AG08395 (cell line): ENCODE results near the gene THBD.
A peak's percentile ranks its signal among the peaks of the same experiment; 100 is the strongest.

ENCODE experiments used
- DNase-seq: peaks from one replicate; pipeline ENCODE4 v3.0.0; 2012; ENCODE audit warnings: mixed read lengths, low spot score

THBD gene, protein sequence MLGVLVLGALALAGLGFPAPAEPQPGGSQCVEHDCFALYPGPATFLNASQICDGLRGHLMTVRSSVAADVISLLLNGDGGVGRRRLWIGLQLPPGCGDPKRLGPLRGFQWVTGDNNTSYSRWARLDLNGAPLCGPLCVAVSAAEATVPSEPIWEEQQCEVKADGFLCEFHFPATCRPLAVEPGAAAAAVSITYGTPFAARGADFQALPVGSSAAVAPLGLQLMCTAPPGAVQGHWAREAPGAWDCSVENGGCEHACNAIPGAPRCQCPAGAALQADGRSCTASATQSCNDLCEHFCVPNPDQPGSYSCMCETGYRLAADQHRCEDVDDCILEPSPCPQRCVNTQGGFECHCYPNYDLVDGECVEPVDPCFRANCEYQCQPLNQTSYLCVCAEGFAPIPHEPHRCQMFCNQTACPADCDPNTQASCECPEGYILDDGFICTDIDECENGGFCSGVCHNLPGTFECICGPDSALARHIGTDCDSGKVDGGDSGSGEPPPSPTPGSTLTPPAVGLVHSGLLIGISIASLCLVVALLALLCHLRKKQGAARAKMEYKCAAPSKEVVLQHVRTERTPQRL

DNA sequence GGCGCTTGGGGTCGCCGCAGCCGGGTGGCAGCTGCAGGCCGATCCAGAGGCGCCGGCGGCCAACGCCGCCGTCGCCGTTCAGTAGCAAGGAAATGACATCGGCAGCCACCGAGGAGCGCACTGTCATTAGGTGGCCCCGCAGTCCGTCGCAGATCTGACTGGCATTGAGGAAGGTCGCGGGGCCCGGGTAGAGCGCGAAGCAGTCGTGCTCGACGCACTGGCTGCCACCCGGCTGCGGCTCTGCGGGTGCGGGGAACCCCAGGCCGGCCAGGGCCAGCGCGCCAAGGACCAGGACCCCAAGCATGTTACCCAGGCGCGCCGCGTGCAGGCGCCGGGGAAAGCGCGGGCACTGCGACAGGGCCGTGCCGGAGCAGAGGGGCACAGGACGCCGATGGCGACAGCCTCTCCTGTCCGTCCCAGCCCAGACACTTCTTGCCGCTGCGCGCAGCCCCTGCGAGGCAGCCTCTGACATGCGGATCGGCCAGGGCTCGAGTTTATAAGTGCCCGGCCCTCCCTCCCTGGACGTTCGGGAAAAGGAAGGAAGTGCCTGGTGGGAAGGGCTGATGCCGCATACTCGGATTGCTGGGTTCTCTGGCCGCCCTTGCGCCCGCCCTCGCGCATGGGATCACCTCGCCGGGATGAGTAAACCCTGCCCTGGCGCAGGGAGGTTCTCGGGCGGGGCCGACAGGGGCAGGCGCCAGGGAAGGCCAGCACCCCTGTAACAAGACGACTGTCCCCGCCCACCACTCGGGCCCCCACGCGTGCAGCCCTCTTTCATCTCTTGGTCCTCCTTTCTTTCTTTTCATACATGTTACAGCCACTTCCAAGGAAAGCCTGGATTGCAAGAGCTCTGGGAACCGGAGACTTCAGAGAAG lies at the start of gene THBD:
THBD (minus strand) TSS at position 472 of the 875 bp plus-strand sequence; CDS start at position 304, 168 bp downstream.
- DNase-seq, result peak; percentile 59

- no peak for DNase-seq
Measured at GRCh38 chr20:23097636-23098580, 48.4 kb upstream of the THBD start.

DNA sequence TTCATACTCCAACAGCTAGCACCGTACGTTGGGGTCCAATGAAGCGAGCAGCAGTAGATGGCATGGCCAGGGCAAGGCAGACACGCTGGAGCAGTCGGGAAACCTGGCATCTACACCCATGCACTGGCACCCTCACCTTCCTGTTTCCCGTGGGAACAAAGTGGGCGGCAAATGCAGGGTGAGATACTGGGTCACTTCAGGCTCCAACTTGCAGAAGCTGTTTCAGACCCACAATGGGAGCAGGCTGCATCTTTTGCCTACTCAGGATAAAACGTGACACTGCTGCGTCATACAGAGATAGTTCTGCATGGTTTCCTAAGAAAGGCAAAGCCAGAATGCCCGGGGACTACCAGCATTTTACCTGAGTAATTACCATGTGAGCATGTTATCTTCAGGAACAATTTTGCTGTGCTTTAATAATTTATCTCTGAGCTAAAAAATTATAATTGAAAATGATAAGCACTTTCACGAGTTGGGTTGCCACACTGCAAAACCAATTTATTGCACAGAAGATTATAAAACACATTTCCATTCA lies 47.6 kb upstream of the THBD start:
- no peak for DNase-seq

- no peak for DNase-seq
Measured at GRCh38 chr20:23096097-23096496, 46.6 kb upstream of the THBD start.

GRCh38 chr20:23095499-23095898 lies 46.0 kb upstream of the THBD start:
- DNase-seq, result no peak

DNA sequence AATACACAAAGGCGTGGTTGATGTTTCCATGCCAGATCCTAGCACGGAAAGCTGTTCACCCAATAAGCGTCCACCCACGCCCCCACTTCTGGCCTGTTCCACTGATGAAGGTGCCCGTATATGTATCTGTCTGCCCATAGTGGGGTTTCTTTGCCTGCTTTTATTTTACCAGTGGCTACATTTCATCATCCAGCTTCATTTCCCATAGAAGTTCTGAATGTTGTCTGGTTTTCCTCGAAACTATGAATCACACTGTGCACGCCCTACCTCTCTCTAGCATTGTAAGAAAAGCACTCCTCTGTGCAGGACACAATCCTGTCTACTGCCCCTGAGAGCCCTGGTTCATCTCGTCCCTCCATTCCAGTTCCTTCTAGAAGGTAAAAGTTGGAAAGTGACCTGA lies 45.5 kb upstream of the THBD start:
- DNase-seq, result no peak

- DNase-seq, result no peak
Measured at GRCh38 chr20:23094213-23094896, 44.9 kb upstream of the THBD start.

DNA sequence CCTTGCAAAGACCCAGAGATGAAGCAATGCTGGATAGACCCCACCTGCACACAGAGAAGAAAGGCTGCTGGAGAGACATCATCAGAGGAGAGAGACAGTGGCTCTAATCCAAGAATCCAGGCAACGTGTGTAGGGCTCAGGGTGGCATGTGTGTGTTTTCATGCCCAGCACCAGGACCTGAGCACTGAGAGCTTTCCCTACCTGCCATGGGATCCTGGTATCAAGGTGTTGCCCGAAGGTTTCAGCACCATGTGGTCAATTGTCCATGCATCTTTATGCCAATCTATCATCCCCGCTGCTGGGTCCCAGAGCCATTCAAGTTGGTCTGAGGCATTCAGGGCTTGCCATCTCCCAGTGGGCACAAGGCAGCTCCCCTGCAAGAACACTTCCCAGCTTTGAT lies 44.1 kb upstream of the THBD start:
- DNase-seq, result no peak

GRCh38 chr20:23092861-23093495 lies 43.5 kb upstream of the THBD start:
- no peak for DNase-seq

DNA sequence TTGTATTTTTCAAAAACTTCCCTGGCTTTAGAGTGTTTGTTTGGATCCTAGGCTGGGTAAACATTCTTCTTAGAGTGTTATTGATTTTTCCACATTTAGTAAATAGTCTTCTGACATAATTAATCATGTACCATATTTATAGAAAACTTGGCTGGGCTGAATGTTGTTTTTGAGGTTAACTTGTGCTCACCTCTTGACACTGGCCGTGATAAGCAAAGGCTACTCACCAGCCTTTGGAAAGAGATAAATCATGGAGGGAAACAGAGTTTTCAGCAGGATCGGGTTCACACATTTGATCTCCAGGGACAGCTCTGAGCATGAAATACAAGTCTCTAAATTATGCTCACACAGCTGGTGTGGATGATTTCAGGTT lies 42.9 kb upstream of the THBD start:
- DNase-seq, result no peak

DNA sequence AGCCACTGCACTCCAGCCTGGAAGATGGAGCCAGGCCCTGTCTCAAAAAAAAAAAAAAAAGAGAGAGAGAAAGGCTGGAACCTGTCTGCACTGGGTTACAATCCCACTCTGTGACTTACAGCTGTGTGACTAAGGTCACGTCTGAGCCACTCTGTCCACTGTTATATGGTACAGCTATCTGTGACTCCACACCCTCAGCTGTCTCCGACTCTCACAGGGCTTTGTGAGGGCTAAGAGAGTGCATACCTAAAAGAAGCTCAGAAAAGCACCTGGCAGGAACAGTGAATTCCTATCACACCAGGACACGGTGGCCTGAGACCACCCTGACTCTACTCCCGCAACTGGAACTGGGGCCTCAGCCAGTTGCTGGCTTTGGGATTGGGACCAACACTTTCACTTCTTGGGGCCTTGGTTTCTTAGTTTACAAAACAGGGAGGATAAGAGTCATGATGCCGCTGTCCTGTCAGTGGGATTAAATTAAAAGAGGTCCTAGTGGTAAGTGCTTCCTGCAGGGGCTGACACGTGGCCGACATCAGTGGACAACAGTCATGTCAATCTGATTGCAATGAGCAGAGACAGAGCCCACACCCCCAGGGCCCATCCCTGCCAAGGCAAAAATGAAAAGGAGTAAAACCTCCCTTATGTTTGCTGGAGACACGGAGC lies 42.4 kb upstream of the THBD start:
- no peak for DNase-seq

DNA sequence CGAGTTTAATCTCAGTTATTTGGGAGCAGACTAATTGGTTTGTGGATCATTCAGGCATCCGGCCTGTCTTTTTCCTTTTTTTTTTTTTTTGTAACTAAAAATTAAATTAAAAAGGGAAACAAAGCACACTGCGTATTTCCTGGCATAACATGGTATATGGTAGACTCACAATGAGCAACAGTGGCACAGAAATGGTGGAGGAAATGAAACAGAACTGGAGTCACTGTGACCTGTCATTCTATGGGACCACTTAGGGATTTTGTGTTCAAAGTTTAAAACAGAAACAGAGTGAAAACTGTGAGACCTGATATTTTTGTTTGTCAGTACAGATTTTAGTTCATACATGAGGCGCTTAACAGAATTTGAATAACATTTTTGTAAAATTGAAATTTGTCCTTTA lies 41.4 kb upstream of the THBD start:
- DNase-seq, result no peak

DNA sequence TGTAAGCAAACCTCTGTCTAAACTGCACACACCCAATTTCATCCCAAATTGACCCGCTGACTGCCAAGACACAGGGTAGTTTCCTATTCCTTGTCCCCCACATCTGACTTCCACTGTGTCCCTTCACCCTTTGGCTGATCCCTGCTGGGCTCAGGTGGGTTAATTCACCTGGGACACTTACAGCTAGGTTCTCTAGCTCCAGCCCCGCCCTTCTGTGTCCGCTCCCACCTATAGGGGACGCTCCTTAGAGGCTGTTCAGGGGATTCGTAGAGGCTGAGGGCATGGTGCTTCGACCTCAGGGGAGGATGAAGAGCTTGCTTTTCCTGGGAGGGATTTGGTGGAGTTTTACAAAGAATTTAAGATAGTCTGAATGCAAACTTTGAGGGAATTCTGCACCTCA lies 40.7 kb upstream of the THBD start:
- DNase-seq, result no peak

DNA sequence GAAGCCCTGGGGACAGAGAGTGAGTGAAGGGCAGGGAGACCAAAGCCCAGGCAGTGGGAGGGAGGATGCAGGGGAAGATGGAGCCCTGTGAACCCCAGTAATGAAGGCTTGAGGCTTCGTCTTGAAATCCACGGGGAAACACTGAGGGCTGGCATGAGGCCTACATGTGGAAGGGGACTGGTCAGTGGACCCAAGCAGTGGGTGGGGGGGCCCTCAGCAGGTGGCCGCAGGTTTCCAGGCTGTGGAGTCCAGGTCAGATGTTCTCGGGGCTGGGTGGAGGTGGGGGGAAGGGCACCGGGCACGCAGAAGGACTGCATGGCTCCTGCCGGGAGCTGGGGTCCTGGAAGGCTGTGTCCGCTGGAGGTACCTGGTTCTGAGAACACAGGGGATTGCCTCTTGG lies 39.4 kb upstream of the THBD start:
- no peak for DNase-seq

DNA sequence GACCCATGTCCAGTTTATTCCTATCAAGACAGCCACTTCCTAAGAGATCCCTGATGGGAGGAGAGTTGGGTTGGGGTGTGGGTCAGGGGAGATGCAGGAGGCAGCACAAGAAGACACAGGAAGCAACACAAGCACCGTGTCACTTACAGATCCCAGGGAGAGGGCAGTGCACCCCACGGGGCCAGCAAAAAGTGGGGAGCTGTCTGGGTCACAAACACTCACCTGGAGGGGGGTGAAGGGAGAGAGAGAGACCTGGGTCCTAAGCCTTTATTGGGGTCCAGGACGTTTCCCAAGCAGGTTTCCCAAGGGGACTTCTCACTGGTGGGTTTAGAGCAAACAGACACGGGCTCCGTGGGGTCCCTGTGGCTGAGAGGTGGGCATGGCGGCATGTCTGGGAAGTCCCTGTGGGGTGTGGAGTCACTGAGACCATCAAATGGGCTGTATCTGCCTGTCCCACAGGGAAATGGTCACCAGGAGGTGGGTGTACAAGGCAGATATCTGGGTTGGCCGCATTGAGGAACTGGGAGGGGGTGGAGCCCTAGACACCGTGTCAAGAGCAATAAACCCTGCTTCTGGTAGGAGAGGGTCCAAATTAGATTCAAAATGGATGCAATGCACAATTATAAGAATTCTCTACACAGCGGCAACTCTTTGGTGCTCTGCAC lies 38.2 kb upstream of the THBD start:
- no peak for DNase-seq

- no peak for DNase-seq
Measured at GRCh38 chr20:23086931-23087411, 37.5 kb upstream of the THBD start.

- DNase-seq, result no peak
Measured at GRCh38 chr20:23086056-23086566, 36.6 kb upstream of the THBD start, which contains the start of gene CD93. CD93 (minus strand) TSS chr20:23086324; CDS start chr20:23086192, 132 bp downstream.

DNA sequence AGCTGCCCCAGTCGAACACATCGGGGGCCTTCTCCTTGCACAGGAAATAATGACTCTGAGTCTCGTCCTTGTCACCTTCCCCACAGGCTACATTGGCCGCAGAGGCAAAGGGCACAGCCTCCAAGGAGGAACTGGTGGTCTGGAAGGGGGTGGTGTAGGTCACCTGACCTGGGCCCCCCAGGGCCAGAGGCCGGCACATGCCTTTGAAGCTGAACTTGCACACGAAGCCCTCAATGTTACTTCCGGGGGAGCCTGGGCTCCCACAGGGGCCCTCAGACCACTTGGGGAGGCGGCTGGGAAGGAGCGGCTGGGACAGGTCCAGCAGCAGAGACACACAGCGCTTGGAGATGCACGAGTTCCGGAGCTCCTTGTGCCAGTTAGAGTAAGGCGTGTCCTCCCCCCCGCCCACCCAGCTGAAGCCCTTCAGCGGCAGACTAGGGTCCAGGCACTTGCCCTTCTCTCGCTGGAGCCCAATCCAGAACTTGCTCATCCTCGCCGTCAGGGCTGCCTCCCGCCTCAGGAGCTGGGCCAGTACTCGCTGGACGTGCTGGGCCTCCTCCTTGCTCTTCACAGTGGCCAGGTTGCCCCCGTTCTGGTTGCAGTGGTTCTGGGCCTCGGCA lies 36.1 kb upstream of the THBD start:
- DNase-seq, result no peak
